ENCODE measurements around the gene ADAMTS20. TPM values are rescaled to one million over a fixed set of nuclear protein-coding genes. Genes with fewer than 3 reads are reported as not detected.
A peak's percentile ranks its signal among the peaks of the same experiment; 100 is the strongest.

Gene ADAMTS20
- polyA plus RNA-seq, 1 donor (not counting 4 experiments of a cell fraction or from before 2014, with no cell fraction given): not detected

DNA sequence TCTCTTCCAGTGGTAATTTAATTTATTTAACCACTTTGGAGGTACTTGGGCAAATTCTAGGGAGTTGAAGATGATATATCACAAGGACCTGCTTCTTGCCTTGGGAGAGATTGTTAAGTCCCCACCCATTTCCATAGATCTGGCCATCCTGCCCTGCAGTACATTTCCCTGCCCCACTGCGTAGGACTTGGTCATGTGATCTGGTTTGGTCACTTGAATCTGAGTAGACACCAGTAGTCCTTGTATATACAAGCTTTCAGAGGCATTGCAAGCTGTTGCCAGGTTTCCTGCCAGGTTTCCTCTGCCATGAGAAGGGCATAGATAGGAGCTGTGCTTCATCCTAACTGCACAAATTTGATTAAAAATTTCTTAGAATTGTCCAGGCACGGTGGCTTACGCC lies 200.0 kb downstream of the ADAMTS20 start:
- Histone ChIP-seq H3K36me3 (ENCODE audit: control insufficient read depth in 2 of 2, extremely low read depth in 1 of 2, insufficient read depth in 2 of 2, low read length in 2 of 2) (no peaks in the 10 kb centered on the region), H3K27me3 (ENCODE audit: control insufficient read depth, extremely low read depth, insufficient read depth, low read length) (no peaks in the 10 kb centered on the region), H3K4me2 (ENCODE audit: control insufficient read depth, extremely low read depth, insufficient read depth, low read depth, low read length) (no peak overlapping the region), H3K4me3 (ENCODE audit: control insufficient read depth in 2 of 3, extremely low read depth in 1 of 3, insufficient read depth in 2 of 3, low read depth in 1 of 3, low read length in 3 of 3) (no peak overlapping the region), H3K9ac (ENCODE audit: control insufficient read depth, extremely low read depth, insufficient read depth, low read length) (no peak overlapping the region), H3K9me1 (ENCODE audit: control insufficient read depth, extremely low read depth, insufficient read depth, low read length) (no peaks in the 10 kb centered on the region), H4K20me1 (ENCODE audit: control insufficient read depth, extremely low read depth, insufficient read depth, low read length) (no peaks in the 10 kb centered on the region), H3K9me3 (ENCODE audit: control insufficient read depth, low read depth, low read length) (no peaks in the 10 kb centered on the region), H3K79me2 (ENCODE audit: control insufficient read depth, insufficient read depth, low read length) (no peaks in the 10 kb centered on the region), H3K4me1 (ENCODE audit: control insufficient read depth, extremely low read depth, insufficient read depth, low read length) (no peaks in the 10 kb centered on the region), H2AFZ (ENCODE audit: control insufficient read depth, low read length) (no peak overlapping the region), H3K27ac (ENCODE audit: control insufficient read depth, insufficient read depth, low read length) (no peak overlapping the region)
- FAIRE-seq (no peak), DNase-seq (ENCODE audit: low read depth, low spot score) (no peak)
- no peak for TF ChIP-seq EZH2 (IDR thresholded peaks at IDR 0.05; ENCODE audit: low read length)
- TF ChIP-seq, protein P1, sequence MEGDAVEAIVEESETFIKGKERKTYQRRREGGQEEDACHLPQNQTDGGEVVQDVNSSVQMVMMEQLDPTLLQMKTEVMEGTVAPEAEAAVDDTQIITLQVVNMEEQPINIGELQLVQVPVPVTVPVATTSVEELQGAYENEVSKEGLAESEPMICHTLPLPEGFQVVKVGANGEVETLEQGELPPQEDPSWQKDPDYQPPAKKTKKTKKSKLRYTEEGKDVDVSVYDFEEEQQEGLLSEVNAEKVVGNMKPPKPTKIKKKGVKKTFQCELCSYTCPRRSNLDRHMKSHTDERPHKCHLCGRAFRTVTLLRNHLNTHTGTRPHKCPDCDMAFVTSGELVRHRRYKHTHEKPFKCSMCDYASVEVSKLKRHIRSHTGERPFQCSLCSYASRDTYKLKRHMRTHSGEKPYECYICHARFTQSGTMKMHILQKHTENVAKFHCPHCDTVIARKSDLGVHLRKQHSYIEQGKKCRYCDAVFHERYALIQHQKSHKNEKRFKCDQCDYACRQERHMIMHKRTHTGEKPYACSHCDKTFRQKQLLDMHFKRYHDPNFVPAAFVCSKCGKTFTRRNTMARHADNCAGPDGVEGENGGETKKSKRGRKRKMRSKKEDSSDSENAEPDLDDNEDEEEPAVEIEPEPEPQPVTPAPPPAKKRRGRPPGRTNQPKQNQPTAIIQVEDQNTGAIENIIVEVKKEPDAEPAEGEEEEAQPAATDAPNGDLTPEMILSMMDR (optimal IDR thresholded peaks at IDR 0.05 in 1 of 3, IDR thresholded peaks at IDR 0.05 in 1 of 3, conservative IDR thresholded peaks at IDR 0.05 in 1 of 3; ENCODE audit: extremely low read depth in 1 of 3, insufficient read depth in 2 of 3, low read length in 3 of 3): no peak
- dilution Hi-C loops (cut with MboI; ENCODE audit: extremely low pct_ligation_motif_present, low sequenced_read_pairs): no loop called here

DNA sequence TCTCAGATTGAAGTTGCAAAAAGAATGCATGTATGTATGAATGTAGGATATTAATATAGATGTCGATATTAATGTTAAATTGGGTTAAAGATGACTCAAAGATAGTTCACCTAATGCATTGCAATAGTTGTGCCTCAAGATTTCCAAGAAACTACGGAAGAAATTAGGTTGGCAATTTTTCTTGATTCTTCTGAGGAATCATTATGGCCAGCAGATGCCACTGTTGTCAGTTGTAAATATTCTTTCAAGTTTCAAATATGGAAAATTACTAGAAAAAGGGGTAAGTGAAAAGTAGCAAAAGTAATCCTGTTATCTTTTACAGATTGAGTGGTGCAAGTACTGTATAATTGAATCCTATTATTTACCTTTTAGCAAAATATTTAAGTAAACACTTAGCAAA lies 202.1 kb downstream of the ADAMTS20 start:
- Histone ChIP-seq H3K9me1 (ENCODE audit: control insufficient read depth, extremely low read depth, insufficient read depth, low read length) (no peaks in the 10 kb centered on the region), H3K4me3 (ENCODE audit: control insufficient read depth in 2 of 3, extremely low read depth in 1 of 3, insufficient read depth in 2 of 3, low read depth in 1 of 3, low read length in 3 of 3) (no peak overlapping the region), H3K9me3 (ENCODE audit: control insufficient read depth, low read depth, low read length) (peaks cover 1% of the 10 kb centered on the region), H3K79me2 (ENCODE audit: control insufficient read depth, insufficient read depth, low read length) (no peaks in the 10 kb centered on the region), H3K4me1 (ENCODE audit: control insufficient read depth, extremely low read depth, insufficient read depth, low read length) (no peaks in the 10 kb centered on the region), H3K27ac (ENCODE audit: control insufficient read depth, insufficient read depth, low read length) (no peak overlapping the region), H3K4me2 (ENCODE audit: control insufficient read depth, extremely low read depth, insufficient read depth, low read depth, low read length) (no peak overlapping the region), H4K20me1 (ENCODE audit: control insufficient read depth, extremely low read depth, insufficient read depth, low read length) (no peaks in the 10 kb centered on the region), H3K9ac (ENCODE audit: control insufficient read depth, extremely low read depth, insufficient read depth, low read length) (no peak overlapping the region), H2AFZ (ENCODE audit: control insufficient read depth, low read length) (no peak overlapping the region), H3K36me3 (ENCODE audit: control insufficient read depth in 2 of 2, extremely low read depth in 1 of 2, insufficient read depth in 2 of 2, low read length in 2 of 2) (no peaks in the 10 kb centered on the region), H3K27me3 (ENCODE audit: control insufficient read depth, extremely low read depth, insufficient read depth, low read length) (no peaks in the 10 kb centered on the region)
- dilution Hi-C loops (cut with MboI; ENCODE audit: extremely low pct_ligation_motif_present, low sequenced_read_pairs): no loop called here
- DNase-seq (ENCODE audit: low read depth, low spot score) (no peak), FAIRE-seq (peak; percentile 20)
- no peak for TF ChIP-seq EZH2 (IDR thresholded peaks at IDR 0.05; ENCODE audit: low read length)
- TF ChIP-seq, protein P1 (optimal IDR thresholded peaks at IDR 0.05 in 1 of 3, IDR thresholded peaks at IDR 0.05 in 1 of 3, conservative IDR thresholded peaks at IDR 0.05 in 1 of 3; ENCODE audit: extremely low read depth in 1 of 3, insufficient read depth in 2 of 3, low read length in 3 of 3): peak in 2 of 3 experiments; percentile 22 to 25

All from keratinocyte (primary cell).